Measurements from ENCODE around the gene SMAD2.

Gene SMAD2

DNA sequence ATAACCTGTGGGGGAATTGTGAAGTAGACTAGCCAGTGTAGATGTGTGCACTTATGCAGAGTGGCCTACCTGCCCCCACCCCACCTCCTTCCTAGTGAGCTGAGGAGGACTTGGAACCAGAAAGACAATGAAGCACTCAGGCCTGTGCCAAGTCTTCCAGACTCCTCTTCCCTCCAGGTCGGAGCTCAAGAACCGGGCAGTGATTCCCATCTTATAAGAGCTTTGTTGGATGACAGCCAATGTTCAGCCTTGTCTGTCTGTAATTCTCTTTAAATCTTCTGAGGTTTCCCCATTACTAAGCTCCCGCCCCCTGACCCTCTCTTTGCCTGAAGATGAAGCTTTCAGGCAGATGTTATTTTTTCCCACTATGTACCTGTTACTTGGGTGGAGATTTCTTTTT is 121.0 kb downstream of the SMAD2 start:
- POLR2A ChIA-PET = no interaction called here
- TF ChIP-seq ZNF384 (IDR thresholded peaks at IDR 0.05) (no peak), ELF4 (IDR thresholded peaks at IDR 0.05) (no peak), FOXM1 (IDR thresholded peaks at IDR 0.05; ENCODE audit: borderline replicate concordance) (no peak), FOXA1 (IDR thresholded peaks at IDR 0.05) (no peak), FOXK2 (IDR thresholded peaks at IDR 0.05) (no peak), NFRKB (IDR thresholded peaks at IDR 0.05) (no peak), BHLHE40 (IDR thresholded peaks at IDR 0.05; ENCODE audit: borderline replicate concordance) (no peak), ARNT (IDR thresholded peaks at IDR 0.05) (no peak), CTBP1 (IDR thresholded peaks at IDR 0.05; ENCODE audit: borderline replicate concordance) (no peak)
- TF ChIP-seq, protein P1, sequence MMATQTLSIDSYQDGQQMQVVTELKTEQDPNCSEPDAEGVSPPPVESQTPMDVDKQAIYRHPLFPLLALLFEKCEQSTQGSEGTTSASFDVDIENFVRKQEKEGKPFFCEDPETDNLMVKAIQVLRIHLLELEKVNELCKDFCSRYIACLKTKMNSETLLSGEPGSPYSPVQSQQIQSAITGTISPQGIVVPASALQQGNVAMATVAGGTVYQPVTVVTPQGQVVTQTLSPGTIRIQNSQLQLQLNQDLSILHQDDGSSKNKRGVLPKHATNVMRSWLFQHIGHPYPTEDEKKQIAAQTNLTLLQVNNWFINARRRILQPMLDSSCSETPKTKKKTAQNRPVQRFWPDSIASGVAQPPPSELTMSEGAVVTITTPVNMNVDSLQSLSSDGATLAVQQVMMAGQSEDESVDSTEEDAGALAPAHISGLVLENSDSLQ (IDR thresholded peaks at IDR 0.05) = no peak
- CTCF ChIA-PET = no interaction called here
- no peak for DNase-seq (ENCODE audit: extremely low spot score)

DNA sequence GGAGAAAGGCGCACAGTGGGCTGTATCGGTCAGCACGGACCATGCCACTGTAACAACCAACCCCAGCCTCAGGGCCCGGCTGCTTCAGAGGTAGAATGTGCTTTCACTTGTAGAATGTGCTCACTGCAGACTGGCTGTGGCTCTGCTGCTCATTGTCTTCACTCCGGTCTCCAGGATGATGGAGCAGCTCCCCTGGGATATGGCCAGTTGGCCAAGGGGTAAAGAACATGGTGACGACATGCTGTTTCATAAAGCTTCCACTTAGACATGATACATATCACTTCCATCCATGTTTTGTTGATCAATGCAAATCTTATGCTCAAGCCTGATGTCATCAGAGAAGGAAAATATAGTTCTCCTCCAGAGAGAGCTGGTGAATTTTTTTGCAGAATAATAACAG is 127.7 kb downstream of the SMAD2 start:
- ChIA-PET CTCF (no interaction called here), POLR2A (no interaction called here)
- no peak for TF ChIP-seq NFRKB (IDR thresholded peaks at IDR 0.05)
- no peak for TF ChIP-seq SUZ12 (IDR thresholded peaks at IDR 0.05)
- no peak for TF ChIP-seq ARNT (IDR thresholded peaks at IDR 0.05)
- TF ChIP-seq CTBP1 (IDR thresholded peaks at IDR 0.05; ENCODE audit: borderline replicate concordance) = no peak
- TF ChIP-seq, protein P1 (IDR thresholded peaks at IDR 0.05) = no peak
- no peak for TF ChIP-seq FOXK2 (IDR thresholded peaks at IDR 0.05)
- TF ChIP-seq BHLHE40 (IDR thresholded peaks at IDR 0.05; ENCODE audit: borderline replicate concordance) = no peak
- TF ChIP-seq ELF4 (IDR thresholded peaks at IDR 0.05) = no peak
- no peak for TF ChIP-seq FOXA1 (IDR thresholded peaks at IDR 0.05)
- TF ChIP-seq L3MBTL2 (conservative IDR thresholded peaks at IDR 0.05) = no peak
- DNase-seq (ENCODE audit: extremely low spot score) = no peak

DNA sequence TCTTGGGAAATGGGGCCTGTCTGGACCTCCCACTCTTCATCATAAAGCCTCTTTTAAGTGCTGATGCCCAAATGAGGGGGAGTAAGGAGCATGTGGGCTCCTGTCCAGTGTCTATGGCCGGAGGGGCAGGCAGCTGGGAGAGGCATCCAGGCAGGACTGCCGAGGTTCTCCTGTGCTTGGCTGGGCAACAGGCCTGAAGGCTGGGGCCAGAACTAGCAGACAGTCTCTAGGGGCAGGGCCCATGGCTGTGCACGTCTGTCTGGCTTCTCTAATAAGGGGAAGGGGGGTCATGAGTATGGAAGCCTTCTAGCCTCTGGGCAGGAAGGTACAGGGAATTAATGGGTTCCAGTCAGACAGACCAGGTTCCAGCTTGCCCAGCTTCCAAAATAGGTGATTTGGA is 128.6 kb downstream of the SMAD2 start:
- TF ChIP-seq, protein P1 (IDR thresholded peaks at IDR 0.05) = no peak
- no peak for TF ChIP-seq ZNF384 (IDR thresholded peaks at IDR 0.05)
- no peak for TF ChIP-seq TARDBP (IDR thresholded peaks at IDR 0.05)
- ChIA-PET POLR2A (no interaction called here), CTCF (no interaction called here)
- DNase-seq (ENCODE audit: extremely low spot score) = no peak

DNA sequence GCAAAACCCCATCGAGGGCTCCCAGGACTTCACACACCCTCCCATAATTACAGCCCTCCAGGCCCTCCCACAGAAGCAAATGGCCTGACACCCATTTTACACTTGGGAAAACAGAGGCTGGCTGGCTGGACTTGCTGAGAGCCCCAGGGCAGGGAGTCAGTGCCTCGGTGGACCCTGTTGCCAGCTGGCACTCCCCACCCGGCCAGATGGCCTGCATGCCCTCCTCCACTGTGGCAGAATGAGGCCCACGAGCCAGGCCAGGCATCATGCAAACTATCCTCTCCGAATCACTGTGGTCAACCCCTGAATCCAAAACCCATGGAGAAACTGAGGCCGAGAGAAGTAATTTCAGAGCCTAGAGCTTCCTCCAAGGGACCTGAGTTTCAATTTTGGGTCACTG is 129.7 kb downstream of the SMAD2 start:
- ChIA-PET CTCF (no interaction called here), POLR2A (no interaction called here)
- TF ChIP-seq HDGF (IDR thresholded peaks at IDR 0.05; ENCODE audit: borderline replicate concordance) (no peak), TARDBP (IDR thresholded peaks at IDR 0.05) (no peak), L3MBTL2 (conservative IDR thresholded peaks at IDR 0.05) (no peak), ZNF384 (IDR thresholded peaks at IDR 0.05) (no peak), ELF4 (IDR thresholded peaks at IDR 0.05) (no peak), SP1 (IDR thresholded peaks at IDR 0.05) (no peak), SUZ12 (IDR thresholded peaks at IDR 0.05) (no peak), CTBP1 (IDR thresholded peaks at IDR 0.05; ENCODE audit: borderline replicate concordance) (no peak), FOXK2 (IDR thresholded peaks at IDR 0.05) (no peak)
- TF ChIP-seq, protein P1 (IDR thresholded peaks at IDR 0.05) = no peak
- no peak for DNase-seq (ENCODE audit: extremely low spot score)

DNA sequence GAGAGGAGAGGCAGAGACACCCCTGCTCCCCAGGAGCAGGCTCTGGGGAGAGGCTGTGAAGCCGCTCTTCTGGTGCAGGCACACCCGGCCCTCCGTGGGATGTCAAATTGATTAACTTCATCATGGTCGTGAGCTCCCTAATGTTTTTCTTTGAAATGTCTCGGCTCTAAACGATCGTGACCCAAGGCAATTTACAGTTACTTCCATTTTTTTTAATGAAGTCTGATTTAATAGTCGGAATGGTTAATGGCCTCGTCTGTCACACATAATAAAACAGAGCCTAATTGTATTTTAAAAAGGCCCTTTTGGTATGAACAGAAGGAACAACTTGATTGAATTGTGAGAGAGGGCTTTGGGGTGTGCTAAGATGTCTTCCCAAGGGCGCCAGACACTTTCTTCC is 130.2 kb downstream of the SMAD2 start:
- TF ChIP-seq FOXA1 (IDR thresholded peaks at IDR 0.05) (no peak), FOXK2 (IDR thresholded peaks at IDR 0.05) (no peak), ELF4 (IDR thresholded peaks at IDR 0.05) (no peak), BHLHE40 (IDR thresholded peaks at IDR 0.05; ENCODE audit: borderline replicate concordance) (no peak), CTBP1 (IDR thresholded peaks at IDR 0.05; ENCODE audit: borderline replicate concordance) (no peak), FOXM1 (IDR thresholded peaks at IDR 0.05; ENCODE audit: borderline replicate concordance) (no peak), L3MBTL2 (conservative IDR thresholded peaks at IDR 0.05) (no peak), LEF1 (IDR thresholded peaks at IDR 0.05; ENCODE audit: borderline replicate concordance) (no peak), SP1 (IDR thresholded peaks at IDR 0.05) (no peak), HDGF (IDR thresholded peaks at IDR 0.05; ENCODE audit: borderline replicate concordance) (no peak), TARDBP (IDR thresholded peaks at IDR 0.05) (no peak), SUZ12 (IDR thresholded peaks at IDR 0.05) (no peak), ARNT (IDR thresholded peaks at IDR 0.05) (no peak), NFRKB (IDR thresholded peaks at IDR 0.05) (no peak)
- TF ChIP-seq, protein P1 (IDR thresholded peaks at IDR 0.05) = no peak
- no peak for DNase-seq (ENCODE audit: extremely low spot score)
- CTCF ChIA-PET = no interaction called here
- POLR2A ChIA-PET = no interaction called here

DNA sequence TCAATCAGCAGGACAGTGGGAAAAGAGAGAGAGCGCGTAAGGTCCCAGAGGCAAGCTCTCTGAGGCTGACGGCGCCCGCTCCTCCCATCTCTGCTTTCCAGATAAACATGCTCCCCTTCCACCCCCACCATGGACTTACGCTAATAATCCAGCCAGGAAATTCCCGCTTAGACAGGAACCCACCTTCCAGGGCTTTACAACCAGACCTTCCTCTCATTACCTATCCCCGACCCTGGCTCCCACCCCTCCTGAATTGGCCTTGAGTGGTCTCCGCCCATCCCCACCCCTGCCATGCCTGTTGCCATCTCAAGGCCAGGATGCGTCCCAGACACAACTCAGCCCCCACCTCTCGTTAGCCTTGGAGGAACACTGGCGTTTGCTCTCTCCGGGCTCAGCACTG is 131.1 kb downstream of the SMAD2 start:
- no peak for DNase-seq (ENCODE audit: extremely low spot score)
- POLR2A ChIA-PET = no interaction called here
- CTCF ChIA-PET = no interaction called here
- TF ChIP-seq BHLHE40 (IDR thresholded peaks at IDR 0.05; ENCODE audit: borderline replicate concordance) (no peak), FOXA1 (IDR thresholded peaks at IDR 0.05) (no peak), HDGF (IDR thresholded peaks at IDR 0.05; ENCODE audit: borderline replicate concordance) (no peak), FOXM1 (IDR thresholded peaks at IDR 0.05; ENCODE audit: borderline replicate concordance) (no peak), L3MBTL2 (conservative IDR thresholded peaks at IDR 0.05) (no peak), FOXK2 (IDR thresholded peaks at IDR 0.05) (no peak)
- TF ChIP-seq, protein P1 (IDR thresholded peaks at IDR 0.05) = no peak

Measured in HEK293T (cell line).